SHP77 (cell line): ENCODE data around the gene CBY2.
"Not testable (repeated sequence)": the region's sequence is repeated elsewhere in the genome, so short reads cannot be mapped to it uniquely, and the experiment has no call there.

ENCODE experiments used
- DNase-seq, 2 experiments: peaks; one replicate each; lab custom pipeline; 2025; lab: John Stamatoyannopoulos, UW

CBY2 gene

GRCh38 chr13:45744979-45745378 is 42.9 kb downstream of the CBY2 start:
- no peak for DNase-seq

- no peak for DNase-seq
These were observed 45.0 kb downstream of the CBY2 start for GRCh38 chr13:45747071-45747470.

GRCh38 chr13:45748941-45749759 is 47.0 kb downstream of the CBY2 start:
- DNase-seq, result no peak

GRCh38 chr13:45750566-45750965 is 48.4 kb downstream of the CBY2 start:
- DNase-seq, result no peak

- DNase-seq, result no peak
These were observed 49.8 kb downstream of the CBY2 start for GRCh38 chr13:45751885-45752284.

- no peak for DNase-seq
These were observed 50.4 kb downstream of the CBY2 start for GRCh38 chr13:45752510-45752909.

GRCh38 chr13:45756498-45756897 is 54.4 kb downstream of the CBY2 start:
- not testable (repeated sequence) for DNase-seq

- not testable (repeated sequence) for DNase-seq
These were observed 55.5 kb downstream of the CBY2 start for GRCh38 chr13:45757589-45757988.

- no peak for DNase-seq
These were observed 61.3 kb downstream of the CBY2 start for GRCh38 chr13:45763419-45763818.
